ENCODE measurements around the gene INSIG1. TPM values are rescaled to one million over a fixed set of nuclear protein-coding genes. Genes with fewer than 3 reads are reported as not detected.

The INSIG1 gene
- total RNA-seq, 4 donors from 2014 or later = 36.3 to 147 (median 100) TPM

GRCh38 chr7:155257482-155258225 is 40.0 kb upstream of the INSIG1 start:
- Histone ChIP-seq H3K4me3 (no peak overlapping the region), H3K4me1 (no peaks in the 10 kb centered on the region), H3K36me3 (no peaks in the 10 kb centered on the region), H3K27ac (peak overlapping the region in 3 of 4 donors; percentile 26 to 51 (median 40)), H3K27me3 (no peaks in the 10 kb centered on the region), H3K9me3 (no peaks in the 10 kb centered on the region)
- peak in 1 of 3 donors; percentile 52 for DNase-seq
- TF ChIP-seq, protein P1, sequence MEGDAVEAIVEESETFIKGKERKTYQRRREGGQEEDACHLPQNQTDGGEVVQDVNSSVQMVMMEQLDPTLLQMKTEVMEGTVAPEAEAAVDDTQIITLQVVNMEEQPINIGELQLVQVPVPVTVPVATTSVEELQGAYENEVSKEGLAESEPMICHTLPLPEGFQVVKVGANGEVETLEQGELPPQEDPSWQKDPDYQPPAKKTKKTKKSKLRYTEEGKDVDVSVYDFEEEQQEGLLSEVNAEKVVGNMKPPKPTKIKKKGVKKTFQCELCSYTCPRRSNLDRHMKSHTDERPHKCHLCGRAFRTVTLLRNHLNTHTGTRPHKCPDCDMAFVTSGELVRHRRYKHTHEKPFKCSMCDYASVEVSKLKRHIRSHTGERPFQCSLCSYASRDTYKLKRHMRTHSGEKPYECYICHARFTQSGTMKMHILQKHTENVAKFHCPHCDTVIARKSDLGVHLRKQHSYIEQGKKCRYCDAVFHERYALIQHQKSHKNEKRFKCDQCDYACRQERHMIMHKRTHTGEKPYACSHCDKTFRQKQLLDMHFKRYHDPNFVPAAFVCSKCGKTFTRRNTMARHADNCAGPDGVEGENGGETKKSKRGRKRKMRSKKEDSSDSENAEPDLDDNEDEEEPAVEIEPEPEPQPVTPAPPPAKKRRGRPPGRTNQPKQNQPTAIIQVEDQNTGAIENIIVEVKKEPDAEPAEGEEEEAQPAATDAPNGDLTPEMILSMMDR (IDR thresholded peaks at IDR 0.05) = no peak
- TF ChIP-seq POLR2A (IDR thresholded peaks at IDR 0.05) = no peak

- Histone ChIP-seq H3K27ac (peak overlapping the region in 3 of 4 donors; percentile 26 to 51 (median 40)), H3K4me1 (no peaks in the 10 kb centered on the region), H3K36me3 (no peaks in the 10 kb centered on the region), H3K9me3 (no peaks in the 10 kb centered on the region), H3K27me3 (no peaks in the 10 kb centered on the region), H3K4me3 (no peak overlapping the region)
- DNase-seq = no peak
- no peak for TF ChIP-seq POLR2A (IDR thresholded peaks at IDR 0.05)
- TF ChIP-seq, protein P1 (IDR thresholded peaks at IDR 0.05) = no peak
These were observed 39.5 kb upstream of the INSIG1 start for GRCh38 chr7:155258226-155258560.

- H3K4me1 ChIP-seq = no peaks in the 10 kb centered on the region
- no peaks in the 10 kb centered on the region for H3K27me3 ChIP-seq
- no peak overlapping the region for H3K27ac ChIP-seq
- no peaks in the 10 kb centered on the region for H3K9me3 ChIP-seq
- H3K36me3 ChIP-seq = no peaks in the 10 kb centered on the region
- no peak for DNase-seq
- TF ChIP-seq POLR2A (IDR thresholded peaks at IDR 0.05) = no peak
- TF ChIP-seq, protein P1 (IDR thresholded peaks at IDR 0.05) = no peak
- no peak overlapping the region for H3K4me3 ChIP-seq
These were observed 37.7 kb upstream of the INSIG1 start for GRCh38 chr7:155259866-155260497.

GRCh38 chr7:155260498-155260872 is 37.2 kb upstream of the INSIG1 start:
- Histone ChIP-seq H3K9me3 (no peaks in the 10 kb centered on the region), H3K27ac (no peak overlapping the region), H3K36me3 (no peaks in the 10 kb centered on the region), H3K27me3 (no peaks in the 10 kb centered on the region), H3K4me1 (no peaks in the 10 kb centered on the region), H3K4me3 (no peak overlapping the region)
- no peak for DNase-seq
- no peak for TF ChIP-seq POLR2A (IDR thresholded peaks at IDR 0.05)
- TF ChIP-seq, protein P1 (IDR thresholded peaks at IDR 0.05) = no peak

- no peaks in the 10 kb centered on the region for H3K27me3 ChIP-seq
- DNase-seq = peak in 1 of 3 donors; percentile 36
- H3K9me3 ChIP-seq = no peaks in the 10 kb centered on the region
- no peaks in the 10 kb centered on the region for H3K4me1 ChIP-seq
- H3K4me3 ChIP-seq = no peak overlapping the region
- TF ChIP-seq, protein P1 (IDR thresholded peaks at IDR 0.05) = no peak
- TF ChIP-seq POLR2A (IDR thresholded peaks at IDR 0.05) = no peak
- H3K27ac ChIP-seq = no peak overlapping the region
- no peaks in the 10 kb centered on the region for H3K36me3 ChIP-seq
These were observed 36.4 kb upstream of the INSIG1 start for GRCh38 chr7:155261031-155261985.

All from Peyer's patch (tissue), 4 donors.